Activated naive CD8-positive, alpha-beta T cell treated with anti-CD3 and anti-CD28 coated beads, Interleukin-2, amount 50 U/mL, for 16 hours (primary cell): ENCODE data around the gene GLRA1.
"Not testable (repeated sequence)": the region's sequence is repeated elsewhere in the genome, so short reads cannot be mapped to it uniquely, and the experiment has no call there.

Source experiments
- DNase-seq: peaks from one replicate; pipeline ENCODE4 v3.0.0-alpha.2; 2020; ENCODE audit warnings: low read depth, low spot score

GLRA1 gene

GRCh38 chr5:151820271-151820670 lies 104.4 kb downstream of the GLRA1 start:
- no peak for DNase-seq

GRCh38 chr5:151819830-151820229 lies 104.8 kb downstream of the GLRA1 start:
- DNase-seq = no peak

- DNase-seq = no peak
Observed at GRCh38 chr5:151815051-151815450, 109.6 kb downstream of the GLRA1 start.

GRCh38 chr5:151812757-151813309 lies 111.8 kb downstream of the GLRA1 start:
- no peak for DNase-seq

DNA sequence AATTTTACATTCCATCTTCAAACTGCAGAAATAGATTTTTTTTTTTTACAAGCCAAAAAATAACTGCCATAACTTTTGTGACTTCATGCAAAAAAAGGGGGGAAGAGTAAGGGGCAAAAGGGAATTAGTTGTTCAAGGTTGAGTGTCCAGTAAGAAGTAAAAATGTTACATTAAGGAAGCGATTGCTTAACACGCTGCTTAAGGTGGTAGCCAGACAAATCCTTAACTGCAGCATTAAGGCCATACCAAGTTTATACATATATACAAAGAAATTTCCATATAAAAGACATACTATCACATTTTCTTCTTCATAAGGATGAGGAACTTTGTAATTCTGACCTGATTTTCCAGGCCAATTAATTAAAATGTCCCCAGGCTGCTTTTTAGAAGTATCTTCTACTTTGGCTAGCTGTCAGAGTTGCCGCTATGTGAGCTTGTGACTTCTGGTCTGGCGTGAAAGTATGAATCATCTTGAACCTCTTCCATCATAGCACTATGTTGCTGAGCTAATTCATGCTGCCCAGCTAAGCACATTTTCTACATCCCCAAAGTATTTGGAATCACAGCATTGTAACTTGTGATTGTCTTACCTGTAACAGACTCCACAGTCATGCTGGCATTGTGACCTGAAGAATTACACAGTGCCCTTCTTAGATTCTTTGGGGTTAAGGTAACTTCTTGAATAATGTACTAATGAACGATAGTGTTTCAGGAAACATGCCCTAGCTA lies 112.9 kb downstream of the GLRA1 start:
- no peak for DNase-seq

DNA sequence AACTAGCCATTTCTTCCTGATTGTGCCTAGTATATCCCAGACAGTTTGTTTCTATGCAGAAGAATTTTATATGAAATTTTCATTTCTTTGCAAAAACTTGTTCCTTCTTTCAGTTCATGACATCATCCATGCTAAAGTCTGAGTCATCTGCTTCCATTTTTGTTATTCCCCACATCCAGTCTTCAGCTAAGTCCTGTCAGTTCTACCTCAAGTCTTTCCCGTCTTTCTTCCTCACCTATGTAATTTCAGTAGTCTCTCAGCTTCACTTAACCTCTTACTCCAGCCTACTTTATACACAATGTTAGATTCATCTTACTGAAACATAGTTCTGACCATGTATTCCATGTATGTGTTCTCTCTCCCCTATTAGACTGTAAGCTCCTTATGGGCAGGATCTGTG lies 113.8 kb downstream of the GLRA1 start:
- DNase-seq = no peak

GRCh38 chr5:151810449-151810848 lies 114.2 kb downstream of the GLRA1 start:
- no peak for DNase-seq

DNA sequence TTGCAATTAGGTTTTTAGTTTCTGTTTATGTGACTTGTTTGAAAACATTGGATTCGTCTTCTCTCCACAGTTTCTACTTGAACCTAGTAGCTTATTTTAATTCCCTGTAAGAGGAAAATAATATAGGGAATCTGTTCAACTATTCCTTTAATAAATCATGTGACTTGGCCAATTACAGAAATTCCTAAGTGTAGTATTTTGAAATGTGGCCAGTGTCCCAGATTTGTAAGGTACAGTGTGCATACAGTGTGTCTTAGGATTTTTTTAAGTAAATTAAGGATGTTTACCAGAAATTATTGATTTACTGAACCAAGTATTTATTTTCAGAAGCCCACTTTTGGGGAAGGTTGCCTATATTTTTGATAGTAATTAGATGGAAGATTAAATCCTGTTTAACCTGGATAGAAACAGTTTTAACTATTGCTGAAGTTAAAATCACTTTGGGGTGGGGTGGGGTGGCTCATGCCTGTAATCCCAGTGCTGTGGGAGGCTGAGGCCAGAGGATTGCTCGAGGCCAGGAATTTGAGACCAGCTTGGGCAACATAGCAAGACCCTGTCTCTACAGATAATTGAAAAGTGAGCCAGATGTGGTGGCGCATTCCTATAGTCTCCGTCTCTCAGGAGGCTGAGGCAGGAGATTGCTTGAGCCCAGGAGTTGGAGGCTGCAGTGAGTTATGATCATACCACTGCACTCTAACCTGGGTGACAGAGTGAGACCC lies 116.0 kb downstream of the GLRA1 start:
- DNase-seq = no peak

GRCh38 chr5:151805414-151806223 lies 119.0 kb downstream of the GLRA1 start:
- DNase-seq = no peak

DNA sequence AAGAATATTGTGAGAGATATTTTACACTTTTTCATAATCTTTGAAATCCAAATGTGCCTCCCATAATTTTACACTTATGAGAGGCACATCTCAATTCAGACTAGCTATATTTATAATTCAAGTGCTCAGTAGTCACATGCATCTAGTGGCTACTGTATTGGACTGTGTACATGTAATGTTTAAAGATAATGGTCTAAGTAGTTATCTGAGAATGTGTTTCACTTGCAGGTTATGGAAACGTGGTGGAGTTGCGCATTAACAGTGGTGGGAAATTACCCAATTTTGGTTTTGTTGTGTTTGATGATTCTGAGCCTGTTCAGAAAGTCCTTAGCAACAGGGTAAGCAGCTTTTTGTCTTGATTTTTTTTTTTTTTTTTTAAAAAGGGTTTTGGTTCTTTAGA lies 124.1 kb downstream of the GLRA1 start:
- no peak for DNase-seq

DNA sequence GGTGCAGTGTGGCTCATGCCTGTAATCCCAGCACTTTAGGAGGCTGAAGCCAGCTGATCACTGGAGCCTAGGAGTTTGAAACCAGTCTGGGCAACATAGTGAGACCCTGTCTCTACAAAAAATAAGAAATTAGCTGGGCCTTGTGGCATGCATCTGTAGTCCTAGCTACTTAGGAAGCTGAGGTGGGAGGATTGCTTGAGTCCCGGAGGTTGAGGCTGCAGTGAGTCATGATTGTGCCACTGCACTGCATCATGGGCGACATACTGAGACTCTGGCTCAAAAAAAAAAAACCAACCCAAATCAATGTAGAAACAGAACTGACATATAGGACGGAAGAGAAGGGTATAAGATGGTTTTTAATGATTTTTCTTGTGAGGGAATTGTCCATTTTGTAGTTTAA lies 125.2 kb downstream of the GLRA1 start:
- no peak for DNase-seq

GRCh38 chr5:151798674-151799073 lies 126.0 kb downstream of the GLRA1 start:
- no peak for DNase-seq

- no peak for DNase-seq
Observed at GRCh38 chr5:151795426-151795825, 129.2 kb downstream of the GLRA1 start.

- DNase-seq = no peak
Observed at GRCh38 chr5:151793358-151793757, 131.3 kb downstream of the GLRA1 start.

DNA sequence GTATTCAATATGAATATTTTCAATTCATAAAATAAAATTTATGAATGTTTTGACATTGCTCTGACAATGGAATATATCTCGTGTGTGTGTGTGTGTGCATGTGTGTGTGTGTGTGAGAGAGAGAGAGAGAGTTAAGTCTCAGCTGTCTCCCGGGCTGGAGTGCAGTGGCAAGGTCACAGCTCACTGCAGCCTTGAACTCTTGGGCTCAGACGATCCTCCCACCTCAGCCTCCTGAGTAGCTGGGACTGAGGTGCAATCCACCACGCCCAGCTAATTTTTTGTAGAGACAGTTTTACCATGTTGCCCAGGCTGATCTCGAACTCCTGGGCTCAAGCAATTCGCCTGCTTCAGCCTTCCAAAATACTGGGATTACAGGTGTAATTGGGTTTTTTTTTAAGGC lies 136.8 kb downstream of the GLRA1 start:
- no peak for DNase-seq

GRCh38 chr5:151786468-151786867 lies 138.2 kb downstream of the GLRA1 start:
- DNase-seq = no peak

DNA sequence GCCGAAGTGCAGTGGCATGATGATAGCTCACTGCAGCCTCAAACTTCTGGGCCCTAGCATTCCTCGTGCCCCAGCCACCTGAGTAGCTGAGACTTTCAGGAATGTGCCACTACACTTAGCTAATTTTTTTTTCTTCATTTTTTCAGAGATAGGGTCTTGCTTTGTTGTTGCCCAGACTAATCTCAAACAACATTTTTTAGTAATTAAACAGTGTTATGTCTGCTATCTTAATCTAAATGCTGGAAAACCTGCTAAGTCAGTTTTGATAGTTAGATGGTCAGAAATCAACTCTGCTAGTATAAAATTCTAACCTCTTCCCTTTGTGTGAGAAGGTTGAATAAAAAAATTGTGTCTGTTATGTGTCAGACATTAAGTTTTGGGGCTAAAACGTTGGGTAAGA lies 140.5 kb downstream of the GLRA1 start:
- no peak for DNase-seq

DNA sequence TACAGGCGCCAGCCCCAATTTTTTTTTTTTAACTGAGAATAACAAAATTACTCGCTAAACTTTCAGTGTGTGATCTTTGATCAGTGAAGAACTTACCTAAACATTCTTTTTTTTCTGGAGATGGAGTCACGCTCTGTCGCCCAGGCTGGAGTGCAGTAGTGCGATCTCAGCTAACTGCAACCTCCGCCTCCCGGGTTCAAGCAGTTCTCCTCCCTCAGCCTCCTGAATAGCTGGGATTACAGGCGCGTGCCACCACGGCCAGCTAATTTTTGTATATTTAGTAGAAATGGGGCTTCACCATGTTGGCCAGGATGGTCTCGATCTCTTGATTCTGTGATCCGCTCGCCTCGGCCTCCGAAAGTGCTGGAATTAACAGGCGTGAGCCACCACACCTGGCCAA lies 141.0 kb downstream of the GLRA1 start:
- DNase-seq = not testable (repeated sequence)

DNA sequence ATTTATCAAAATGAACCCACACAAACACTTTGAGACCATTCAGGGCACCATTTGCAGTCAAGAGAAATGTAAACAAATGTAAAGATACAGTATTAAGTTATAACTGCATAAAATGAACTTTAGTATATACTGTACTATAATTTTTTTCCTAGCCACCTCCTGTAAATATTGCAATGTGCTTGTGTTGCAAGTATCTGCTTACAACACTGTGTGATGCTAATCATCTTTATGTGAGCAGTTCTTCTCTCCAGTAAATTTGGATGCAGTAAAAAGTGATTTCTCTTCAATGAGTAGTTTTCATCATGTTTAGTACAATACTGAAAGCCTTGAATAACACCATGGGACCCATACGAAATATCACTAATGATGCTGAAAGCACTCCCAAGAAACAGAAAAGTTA lies 143.4 kb downstream of the GLRA1 start:
- no peak for DNase-seq

GRCh38 chr5:151780348-151780747 lies 144.3 kb downstream of the GLRA1 start:
- no peak for DNase-seq

GRCh38 chr5:151779531-151780125 lies 145.0 kb downstream of the GLRA1 start:
- DNase-seq = no peak
